HFF-Myc (cell line): ENCODE measurements around the gene CDK6.
A peak's percentile ranks its signal among the peaks of the same experiment; 100 is the strongest.

Experiments
- DNase-seq: peaks from one replicate; pipeline ENCODE4 v3.0.0-alpha.2; 2011; ENCODE audit warnings: low read depth; ENCODE audit errors: extremely low read depth
- H3K4me3 ChIP-seq: replicated peaks from 2 replicates; pipeline ENCODE4 v1.5.1; 2011; ENCODE audit warnings: low read depth, mild to moderate bottlenecking, control low read depth, low read length
- TF ChIP-seq, protein P1 (sequence below): IDR thresholded peaks from 2 replicates; pipeline ENCODE4 v1.5.1; 2012; ENCODE audit warnings: mild to moderate bottlenecking, low read depth, low read length, control low read depth; ENCODE audit errors: missing control alignments

CDK6 gene

DNA sequence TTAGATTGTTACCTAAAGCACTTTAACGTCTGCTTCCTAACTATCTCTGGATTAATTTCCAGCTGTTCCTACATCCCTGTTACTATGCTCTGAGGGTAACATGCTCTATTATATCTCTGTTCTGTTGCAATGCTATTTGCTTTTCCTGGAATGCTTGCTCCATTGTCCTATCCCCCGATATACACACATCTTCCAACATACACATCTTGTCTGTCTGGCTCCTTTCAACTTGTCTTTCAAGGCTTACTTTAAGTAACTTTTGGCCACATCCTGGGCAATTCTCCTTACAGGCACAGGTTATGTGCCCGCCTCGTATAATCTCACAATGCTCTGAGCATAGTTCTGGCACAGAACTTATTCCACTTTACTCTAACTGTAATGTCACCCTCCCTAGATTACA lies 96.2 kb downstream of the CDK6 start:
- TF ChIP-seq, protein P1, sequence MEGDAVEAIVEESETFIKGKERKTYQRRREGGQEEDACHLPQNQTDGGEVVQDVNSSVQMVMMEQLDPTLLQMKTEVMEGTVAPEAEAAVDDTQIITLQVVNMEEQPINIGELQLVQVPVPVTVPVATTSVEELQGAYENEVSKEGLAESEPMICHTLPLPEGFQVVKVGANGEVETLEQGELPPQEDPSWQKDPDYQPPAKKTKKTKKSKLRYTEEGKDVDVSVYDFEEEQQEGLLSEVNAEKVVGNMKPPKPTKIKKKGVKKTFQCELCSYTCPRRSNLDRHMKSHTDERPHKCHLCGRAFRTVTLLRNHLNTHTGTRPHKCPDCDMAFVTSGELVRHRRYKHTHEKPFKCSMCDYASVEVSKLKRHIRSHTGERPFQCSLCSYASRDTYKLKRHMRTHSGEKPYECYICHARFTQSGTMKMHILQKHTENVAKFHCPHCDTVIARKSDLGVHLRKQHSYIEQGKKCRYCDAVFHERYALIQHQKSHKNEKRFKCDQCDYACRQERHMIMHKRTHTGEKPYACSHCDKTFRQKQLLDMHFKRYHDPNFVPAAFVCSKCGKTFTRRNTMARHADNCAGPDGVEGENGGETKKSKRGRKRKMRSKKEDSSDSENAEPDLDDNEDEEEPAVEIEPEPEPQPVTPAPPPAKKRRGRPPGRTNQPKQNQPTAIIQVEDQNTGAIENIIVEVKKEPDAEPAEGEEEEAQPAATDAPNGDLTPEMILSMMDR = no peak
- no peak for DNase-seq
- H3K4me3 ChIP-seq = no peak overlapping the region

DNA sequence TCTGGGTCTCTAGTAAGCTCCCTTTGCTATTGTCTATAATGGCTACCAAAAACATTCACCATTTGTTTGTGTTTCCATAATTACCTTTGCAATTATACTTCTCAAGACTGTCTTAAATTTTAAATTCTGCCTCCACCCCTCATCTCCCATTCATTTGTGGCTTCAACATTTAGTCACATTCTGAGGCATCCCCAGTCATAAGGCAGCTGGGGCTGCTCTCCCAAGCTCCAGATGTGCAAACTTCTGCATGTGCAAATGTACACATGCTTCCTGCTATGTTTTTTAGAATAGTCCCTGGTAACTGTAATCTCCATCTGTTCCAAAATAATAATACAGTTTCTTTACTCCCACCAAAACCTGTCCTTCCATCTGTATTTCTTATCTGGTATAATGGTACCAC lies 97.3 kb downstream of the CDK6 start:
- H3K4me3 ChIP-seq = no peak overlapping the region
- DNase-seq = no peak
- TF ChIP-seq, protein P1 = no peak

DNA sequence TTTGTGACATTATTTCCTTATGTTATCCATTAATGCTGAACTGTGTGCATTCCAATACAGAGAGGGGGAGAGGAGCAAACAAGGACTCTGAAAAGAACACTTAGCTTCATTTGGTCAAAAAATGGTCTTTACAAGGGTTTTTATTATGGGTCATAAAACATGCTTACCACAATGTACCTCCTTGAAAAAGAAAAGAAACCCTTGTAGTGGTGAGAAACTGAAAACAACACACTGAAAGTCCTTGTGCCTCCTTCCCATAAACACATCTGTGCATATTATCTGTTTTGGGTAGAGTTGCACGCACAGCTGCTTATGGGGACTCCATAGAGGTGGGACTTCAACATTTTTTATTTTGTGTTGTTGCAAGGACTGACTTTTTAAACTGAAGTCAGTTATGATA lies 98.7 kb downstream of the CDK6 start:
- no peak overlapping the region for H3K4me3 ChIP-seq
- peak; percentile 27 for DNase-seq
- TF ChIP-seq, protein P1 = no peak

DNA sequence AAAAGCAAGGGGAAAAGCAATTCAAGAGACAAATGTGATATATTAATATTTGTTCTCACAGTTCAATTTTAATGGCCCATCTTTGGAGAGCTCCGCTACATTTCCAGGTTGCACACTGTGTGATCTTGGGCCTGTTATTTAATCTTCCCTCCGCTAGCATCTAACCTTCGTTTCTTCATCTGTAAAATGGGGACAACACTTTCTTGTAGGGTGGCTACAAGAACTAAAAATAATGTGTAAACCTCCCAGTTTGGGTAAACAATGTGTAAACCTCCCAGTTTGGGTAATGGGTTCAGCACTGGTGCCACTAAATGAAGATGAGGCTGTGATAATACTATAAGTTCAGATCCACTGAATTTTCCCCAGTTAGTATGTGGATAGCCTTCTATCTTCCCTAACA lies 99.5 kb downstream of the CDK6 start:
- H3K4me3 ChIP-seq = no peak overlapping the region

DNA sequence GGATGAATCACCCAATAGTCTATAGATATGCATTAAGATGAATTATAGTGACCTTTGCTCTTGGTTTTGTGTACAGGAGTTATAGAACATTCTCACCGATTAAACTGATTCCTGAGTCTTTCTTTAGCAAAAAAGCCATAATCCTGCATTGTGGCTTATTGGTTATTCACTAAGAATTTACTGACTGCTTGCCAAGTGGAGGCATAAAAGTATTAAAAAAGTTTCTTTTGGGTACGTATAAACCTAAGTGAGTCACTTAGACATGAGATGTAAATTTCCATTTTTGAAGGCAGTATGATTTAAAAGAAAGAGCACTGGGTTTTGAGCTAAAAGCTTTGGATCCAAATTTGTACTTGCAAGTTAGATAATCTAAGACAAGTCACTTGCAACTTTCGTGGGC lies 100.7 kb downstream of the CDK6 start:
- no peak overlapping the region for H3K4me3 ChIP-seq
- TF ChIP-seq, protein P1 = no peak
- DNase-seq = no peak

More for the DNA sequence above, 99.5 kb downstream of the CDK6 start:
- no peak for DNase-seq
- TF ChIP-seq, protein P1 = no peak

GRCh38 chr7:92732316-92733036 lies 103.9 kb downstream of the CDK6 start:
- no peak overlapping the region for H3K4me3 ChIP-seq
- no peak for DNase-seq
- TF ChIP-seq, protein P1 = no peak
